GM21786 (cell line): ENCODE measurements around the gene MBP.
"Not testable (repeated sequence)": the region's sequence is repeated elsewhere in the genome, so short reads cannot be mapped to it uniquely, and the experiment has no call there.

ENCODE experiments used
- ATAC-seq: cut with Tn5 transposase; IDR thresholded peaks from one replicate; pipeline ENCODE4 v1.9.1; 2021; ENCODE audit not compliant: unreplicated experiment

MBP gene

DNA sequence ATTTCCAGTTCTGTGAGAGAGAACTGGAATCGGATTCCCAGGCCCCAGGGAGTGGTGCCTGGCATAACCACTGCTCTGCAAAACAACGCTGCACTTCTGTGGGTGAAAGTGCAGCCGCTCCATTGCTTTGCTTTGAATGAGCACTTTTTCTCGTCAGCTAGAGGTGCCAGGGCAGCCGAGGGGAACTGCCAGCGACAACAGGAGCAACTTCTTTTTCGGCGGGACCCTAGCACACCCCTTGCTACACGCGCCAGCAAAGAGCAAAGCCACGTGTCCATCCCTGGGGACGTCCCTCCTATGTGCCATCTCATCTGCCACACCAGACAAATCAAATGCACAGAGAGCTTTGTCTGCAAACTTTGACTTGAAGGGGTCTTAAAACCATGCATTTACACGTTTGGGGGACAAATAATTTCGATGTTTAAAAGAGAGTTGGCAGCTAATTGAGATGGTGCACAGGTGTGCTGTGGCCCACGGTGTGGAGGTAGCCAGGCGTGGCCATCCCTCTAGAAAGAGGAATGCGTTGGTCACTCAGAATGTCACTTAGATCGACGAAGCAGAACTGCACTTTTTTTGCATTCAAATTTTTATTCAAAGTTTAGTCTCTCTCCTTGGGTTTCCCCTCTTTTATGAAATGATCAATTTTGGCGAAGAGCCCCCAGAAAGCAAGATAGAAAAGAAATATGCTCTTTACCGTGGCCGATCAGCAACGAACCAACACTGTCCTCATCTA is 151.8 kb downstream of the MBP start:
- ATAC-seq = peak; percentile 32

DNA sequence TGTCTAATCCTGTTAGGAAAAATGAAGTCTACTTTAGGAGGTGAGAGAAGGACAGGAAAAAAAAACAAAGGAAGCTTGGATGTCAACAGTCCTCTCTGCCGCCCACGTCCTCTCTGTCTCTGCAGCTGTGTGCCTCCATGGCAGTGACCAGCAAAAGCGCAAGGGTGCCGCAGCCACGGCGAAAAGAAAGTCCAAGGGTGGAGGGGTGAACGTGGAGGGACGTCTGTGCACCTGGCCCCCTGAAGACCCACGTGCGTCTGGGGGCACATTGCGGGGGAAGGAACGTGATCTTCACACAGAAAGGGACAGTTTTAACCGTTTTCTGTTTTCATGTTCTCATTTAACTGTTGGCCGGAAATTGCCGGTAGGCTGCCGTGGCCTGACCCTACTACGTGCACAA is 152.7 kb downstream of the MBP start:
- ATAC-seq = no peak

GRCh38 chr18:76979111-76979751 is 153.4 kb downstream of the MBP start:
- ATAC-seq = no peak

DNA sequence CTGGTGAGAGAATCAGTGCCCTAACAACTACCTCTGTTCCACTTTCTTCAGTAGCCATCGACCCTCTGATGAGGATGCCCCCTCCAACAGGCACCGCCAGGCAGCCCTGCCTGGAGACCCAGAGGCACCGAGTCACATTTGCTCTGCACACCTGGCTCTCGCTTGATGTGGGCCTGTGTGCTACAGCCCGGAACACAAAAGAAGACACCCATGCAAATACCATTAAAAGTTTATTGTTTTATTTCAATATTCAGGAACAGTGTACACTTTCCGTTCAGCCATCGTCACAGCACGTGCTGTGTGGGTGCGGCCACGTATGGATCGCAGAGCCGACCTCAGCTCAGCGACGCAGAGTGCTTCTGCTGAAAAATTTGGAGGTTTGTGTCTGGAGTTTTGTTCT is 154.0 kb downstream of the MBP start:
- no peak for ATAC-seq

DNA sequence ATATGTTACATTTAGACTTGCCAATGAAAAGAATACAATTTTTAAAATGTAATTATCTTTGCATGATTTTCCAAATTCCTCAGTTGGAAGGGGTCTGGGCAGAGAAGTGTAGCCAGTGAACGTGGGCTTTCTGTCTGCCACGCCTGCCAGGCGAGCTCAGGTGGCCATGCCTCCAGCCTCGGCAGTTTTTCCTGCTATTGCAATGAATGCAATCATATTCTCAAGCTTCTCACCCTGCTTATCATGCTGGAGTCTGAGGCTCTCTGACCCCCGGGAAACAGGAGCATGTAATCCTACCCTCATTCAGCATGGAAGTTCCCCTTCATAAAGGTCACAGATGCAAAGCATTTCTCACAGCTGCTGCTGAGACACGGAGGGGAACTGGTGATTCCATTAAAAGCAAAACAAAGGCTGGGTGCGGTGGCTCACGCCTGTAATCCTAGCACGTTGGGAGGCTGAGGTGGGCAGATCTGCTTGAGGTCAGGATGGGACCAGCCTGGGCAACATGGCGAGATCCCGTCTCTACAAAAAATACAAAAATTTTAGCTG is 154.8 kb downstream of the MBP start:
- ATAC-seq = no peak

DNA sequence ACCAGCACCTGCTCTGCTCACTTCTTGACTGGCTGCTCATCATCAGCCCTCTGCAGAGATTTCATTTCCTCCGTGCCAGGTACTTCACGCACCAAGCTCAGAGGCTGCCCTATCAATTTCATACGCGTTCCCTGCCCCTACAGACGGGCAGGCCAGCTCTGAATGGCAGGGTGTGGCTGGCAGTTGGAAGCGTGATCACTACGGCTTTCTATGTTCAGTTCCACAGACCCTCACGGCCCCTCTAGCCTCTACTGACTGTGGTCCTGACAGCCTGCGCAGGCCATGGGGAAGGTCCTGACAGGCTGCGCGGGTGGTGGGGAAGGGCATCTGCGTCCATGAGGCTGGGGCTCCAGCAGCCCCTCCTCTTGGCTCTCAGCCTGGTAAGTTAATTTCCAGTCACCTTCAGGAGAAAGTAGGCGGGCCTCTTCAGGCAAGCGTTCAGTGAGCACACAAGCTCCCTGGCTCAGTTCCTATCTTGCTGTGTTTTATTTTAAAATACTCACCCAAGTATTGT is 155.4 kb downstream of the MBP start:
- no peak for ATAC-seq

GRCh38 chr18:76975577-76976110 is 156.9 kb downstream of the MBP start:
- ATAC-seq = no peak

DNA sequence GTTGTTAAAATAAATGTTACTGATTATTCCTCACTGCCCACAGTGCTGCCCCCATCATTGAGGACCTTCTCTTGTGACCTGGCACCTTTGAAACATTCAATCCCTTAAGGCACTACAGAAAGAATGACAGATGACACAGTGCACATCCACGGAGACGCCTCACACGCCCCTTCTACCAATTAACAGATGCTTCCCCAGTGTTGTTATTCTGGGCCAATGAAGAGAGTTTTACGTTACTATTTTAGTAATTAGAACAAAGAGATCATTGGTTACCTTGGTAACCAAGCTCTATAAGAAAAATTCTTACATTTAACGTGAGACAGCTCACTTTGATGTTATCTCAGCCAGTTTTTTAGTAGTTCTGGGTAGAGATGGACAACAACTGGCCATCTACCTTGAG is 158.2 kb downstream of the MBP start:
- no peak for ATAC-seq

DNA sequence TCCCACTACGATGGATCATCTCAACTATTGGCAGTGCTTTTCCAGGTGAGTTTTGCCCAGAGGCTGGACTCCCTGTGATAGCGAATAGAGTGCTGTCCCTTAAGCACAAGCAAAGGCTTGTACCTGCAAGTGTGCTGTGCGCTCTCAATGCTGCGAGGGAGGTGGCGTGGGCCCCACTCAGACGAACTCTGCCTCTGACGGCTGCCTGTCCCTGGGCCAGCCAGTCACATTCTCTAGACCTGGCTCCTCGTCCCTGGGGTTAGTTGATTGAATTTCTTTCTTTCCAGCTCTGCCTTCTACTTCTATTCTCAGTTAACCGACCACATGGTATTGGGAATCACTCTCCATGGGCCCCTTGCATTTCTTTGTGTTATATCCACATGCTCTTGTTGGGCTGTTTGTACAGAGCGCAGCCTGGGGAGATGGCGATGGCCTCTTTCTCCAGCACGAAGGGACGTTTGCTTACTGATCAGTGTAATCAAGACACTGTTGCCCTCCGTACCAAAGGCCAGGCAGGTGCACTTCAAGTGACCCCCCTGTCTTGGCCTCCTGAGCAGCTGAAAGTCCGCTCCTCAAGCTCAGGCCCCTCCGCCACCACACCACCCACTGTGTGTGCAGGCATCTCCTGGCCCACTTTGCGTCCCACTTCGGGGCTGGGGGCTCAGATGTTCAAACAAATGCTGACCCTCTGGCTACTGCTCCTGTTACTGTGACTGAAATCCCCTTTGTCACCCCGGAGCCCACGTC is 158.9 kb downstream of the MBP start:
- ATAC-seq = no peak

- ATAC-seq = no peak
Measured at GRCh38 chr18:76972846-76973519, 159.6 kb downstream of the MBP start.

- ATAC-seq = no peak
Measured at GRCh38 chr18:76972241-76972640, 160.3 kb downstream of the MBP start.

DNA sequence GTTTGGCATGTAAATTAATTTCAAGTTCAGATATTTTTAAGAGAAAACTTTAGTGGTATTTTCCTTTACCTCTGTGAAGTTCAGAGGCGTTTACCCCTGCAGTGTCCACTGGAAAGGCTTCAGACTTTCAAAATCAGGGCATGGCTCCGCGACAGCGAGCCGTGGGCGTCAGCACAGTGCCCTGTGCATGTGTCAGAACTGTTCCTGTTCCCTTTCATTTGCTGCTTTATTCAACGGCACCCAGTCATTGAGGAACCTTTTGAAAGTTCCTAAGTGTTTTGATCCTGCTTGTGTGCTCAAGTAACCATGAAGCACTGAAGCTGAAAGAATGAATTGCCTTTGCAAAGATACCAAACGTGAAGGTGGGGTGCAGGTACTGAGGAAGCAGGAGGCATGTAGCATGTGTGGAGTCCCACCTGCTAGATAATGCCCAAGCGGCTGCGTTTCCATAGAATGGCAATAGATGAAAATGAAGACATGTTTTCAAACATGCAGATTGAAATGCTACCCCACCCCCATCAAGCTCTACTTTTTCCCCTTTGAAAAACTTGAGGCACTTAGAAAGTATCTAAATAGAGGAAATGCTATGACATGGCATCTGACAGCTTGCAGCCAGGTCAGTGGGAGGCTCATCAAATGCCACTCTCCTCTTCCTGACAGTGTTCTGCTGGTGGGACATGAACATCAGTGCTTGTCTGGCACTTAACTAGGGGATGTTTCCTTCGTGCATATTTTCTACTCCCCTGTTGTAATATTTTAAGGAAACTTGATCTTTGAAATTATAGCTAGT is 161.6 kb downstream of the MBP start:
- ATAC-seq = no peak

DNA sequence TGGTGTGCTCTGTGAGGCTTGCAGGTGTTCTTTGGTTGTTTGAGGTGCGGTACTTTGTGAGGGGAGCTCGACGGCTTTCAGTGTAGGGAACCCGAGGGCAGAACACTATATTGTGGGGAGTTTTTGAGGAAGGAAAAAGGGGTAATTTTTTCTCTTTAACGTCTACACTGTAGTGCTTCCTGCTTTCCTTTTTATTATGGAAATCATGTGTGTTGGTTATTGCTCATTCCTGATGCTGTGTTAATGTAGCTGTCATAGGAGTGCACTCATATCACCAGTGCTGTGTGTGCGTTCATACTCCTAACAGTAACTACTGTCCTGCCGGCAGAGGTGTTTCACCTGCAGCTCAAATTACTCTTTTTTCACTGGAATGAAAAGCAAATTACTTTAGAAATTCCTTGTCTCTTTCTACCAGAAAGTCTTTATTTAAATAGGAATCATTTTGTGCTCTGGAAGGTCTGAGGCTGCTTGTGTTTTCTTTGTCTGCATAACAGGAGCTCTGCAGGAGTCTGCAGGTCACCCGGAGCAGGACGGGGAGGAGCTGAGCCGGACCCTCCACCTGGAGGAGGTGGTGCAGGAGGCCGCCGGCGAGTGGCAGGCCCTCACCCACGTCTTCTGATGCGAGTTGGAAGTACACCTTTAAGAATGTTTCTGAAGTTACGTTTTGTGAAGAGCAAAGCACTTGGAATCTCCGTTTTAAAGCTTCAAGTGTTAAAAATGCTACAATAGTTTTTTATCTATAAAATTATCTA is 164.7 kb downstream of the MBP start:
- ATAC-seq = no peak

GRCh38 chr18:76967299-76967698 is 165.3 kb downstream of the MBP start:
- not testable (repeated sequence) for ATAC-seq

- peak; percentile 73 for ATAC-seq
Measured at GRCh38 chr18:76965555-76966151, 166.9 kb downstream of the MBP start.

- peak; percentile 55 for ATAC-seq
Measured at GRCh38 chr18:76963936-76964335, 168.6 kb downstream of the MBP start.

GRCh38 chr18:76962851-76963250 is 169.7 kb downstream of the MBP start:
- no peak for ATAC-seq

GRCh38 chr18:76960528-76961035 is 172.0 kb downstream of the MBP start:
- ATAC-seq = no peak

DNA sequence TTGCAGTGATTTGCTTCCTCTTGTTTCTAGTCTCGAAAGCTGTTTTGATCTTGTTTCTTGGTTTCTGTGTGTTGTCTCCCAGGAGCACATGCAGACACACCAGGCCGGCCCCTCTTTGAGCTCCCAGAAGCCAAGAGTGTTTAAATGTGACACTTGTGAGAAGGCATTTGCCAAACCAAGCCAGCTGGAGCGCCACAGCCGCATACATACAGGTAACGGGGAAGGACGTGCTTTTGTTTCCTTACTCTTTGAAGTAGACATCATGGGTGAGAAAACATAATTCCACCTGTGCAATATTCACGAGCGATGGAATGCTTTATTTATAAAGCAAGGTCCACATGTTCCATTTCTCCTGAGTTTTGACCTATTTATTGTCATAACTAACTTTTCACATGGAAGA is 173.0 kb downstream of the MBP start:
- no peak for ATAC-seq
